Activated CD4-positive, alpha-beta T cell treated with anti-CD3 and anti-CD28 coated beads, Interleukin-2, Interleukin-4, amounts not matched to agents 100 ng/mL and 50 ng/mL, durations not matched to agents 16 hours and 8 hours (primary cell): ENCODE measurements around the gene LRRC8B.

Experiments used
- DNase-seq: peaks from one replicate; pipeline ENCODE4 v3.0.0-alpha.2; 2020; ENCODE audit warnings: low spot score

The LRRC8B gene

GRCh38 chr1:89633800-89634625 lies 109.4 kb downstream of the LRRC8B start:
- no peak for DNase-seq

DNA sequence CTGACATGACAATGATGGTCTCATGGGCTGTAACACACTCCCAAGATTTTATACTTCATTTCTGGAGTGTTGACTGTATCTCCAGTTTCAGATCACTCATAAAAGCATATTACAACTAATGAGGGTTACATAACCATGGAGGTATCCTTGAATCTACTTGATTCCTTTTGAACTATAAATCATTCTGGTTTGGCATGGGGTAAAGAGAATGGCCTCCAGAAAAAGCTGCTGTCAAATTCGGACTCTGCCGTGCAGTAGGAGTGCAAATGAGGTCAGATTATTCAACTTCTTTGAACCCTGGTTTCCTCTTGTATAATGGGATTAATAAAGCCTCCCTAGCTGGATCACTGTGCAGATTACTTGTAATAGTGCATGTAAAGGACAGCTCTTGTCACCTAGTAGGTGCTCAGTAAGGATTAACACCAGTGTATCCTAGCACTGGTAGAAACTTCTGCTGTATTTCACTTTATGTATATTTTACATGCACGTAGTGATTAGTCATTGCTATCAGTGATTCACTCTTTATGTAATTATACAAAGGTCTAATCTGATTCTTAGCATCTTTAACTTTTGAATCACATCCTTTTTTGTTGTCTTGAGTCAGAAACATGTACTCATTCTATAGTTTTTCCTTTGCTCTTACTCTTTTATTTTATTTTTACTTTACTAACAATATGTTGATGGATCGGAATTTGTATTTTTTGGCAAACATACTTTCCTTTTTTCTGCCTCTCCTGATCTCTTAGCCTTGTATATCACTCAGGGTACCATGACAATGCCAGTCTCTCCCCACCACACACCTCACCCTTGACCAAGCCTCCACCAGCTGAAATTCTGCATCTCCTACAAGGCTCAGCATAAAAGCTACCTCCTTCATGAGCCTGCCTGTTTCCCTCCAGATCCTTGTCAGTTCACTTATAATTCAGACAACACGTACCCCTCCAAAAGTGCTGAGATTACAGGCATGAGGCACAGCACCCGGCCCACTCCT lies 111.5 kb downstream of the LRRC8B start:
- DNase-seq, result no peak

DNA sequence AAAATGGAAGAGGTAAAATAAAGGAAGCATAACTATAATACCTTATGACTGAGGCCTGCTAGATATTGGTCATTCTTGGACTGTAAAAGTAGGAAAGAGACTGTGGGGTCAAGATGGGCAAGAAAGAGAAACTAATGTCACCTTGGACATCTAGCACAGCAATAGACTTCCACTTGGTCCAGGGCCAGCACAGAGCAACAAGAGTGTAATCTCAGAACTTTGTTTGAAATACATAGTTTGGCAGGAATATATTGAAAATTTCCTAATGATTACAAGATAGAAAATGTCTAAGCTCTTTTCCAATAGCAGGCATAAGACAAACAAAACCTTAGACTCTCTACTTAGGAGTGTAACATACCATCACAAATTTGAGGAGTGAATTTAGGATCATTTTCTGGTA lies 112.9 kb downstream of the LRRC8B start:
- no peak for DNase-seq

DNA sequence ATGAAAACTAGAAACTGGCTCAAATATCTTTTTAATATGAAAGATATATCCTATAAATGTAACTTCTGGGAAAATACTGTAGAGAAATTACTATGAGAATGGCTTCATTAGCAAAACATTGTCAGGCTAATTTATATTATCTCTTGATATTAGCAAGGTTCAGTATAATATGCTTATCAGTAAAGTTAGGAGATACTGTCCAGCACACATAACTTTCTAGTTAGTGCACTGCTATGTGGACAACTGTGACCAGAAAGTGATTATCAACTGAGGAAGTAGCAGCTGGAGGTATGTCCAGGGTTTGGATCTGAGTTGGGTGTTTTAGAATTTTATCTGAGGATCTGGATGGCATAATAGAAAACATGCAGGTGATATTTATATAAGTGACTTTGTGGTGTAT lies 115.8 kb downstream of the LRRC8B start:
- no peak for DNase-seq

- DNase-seq, result no peak
Observed at GRCh38 chr1:89641781-89642180, 117.2 kb downstream of the LRRC8B start.

GRCh38 chr1:89643577-89643976 lies 118.9 kb downstream of the LRRC8B start:
- DNase-seq, result no peak

DNA sequence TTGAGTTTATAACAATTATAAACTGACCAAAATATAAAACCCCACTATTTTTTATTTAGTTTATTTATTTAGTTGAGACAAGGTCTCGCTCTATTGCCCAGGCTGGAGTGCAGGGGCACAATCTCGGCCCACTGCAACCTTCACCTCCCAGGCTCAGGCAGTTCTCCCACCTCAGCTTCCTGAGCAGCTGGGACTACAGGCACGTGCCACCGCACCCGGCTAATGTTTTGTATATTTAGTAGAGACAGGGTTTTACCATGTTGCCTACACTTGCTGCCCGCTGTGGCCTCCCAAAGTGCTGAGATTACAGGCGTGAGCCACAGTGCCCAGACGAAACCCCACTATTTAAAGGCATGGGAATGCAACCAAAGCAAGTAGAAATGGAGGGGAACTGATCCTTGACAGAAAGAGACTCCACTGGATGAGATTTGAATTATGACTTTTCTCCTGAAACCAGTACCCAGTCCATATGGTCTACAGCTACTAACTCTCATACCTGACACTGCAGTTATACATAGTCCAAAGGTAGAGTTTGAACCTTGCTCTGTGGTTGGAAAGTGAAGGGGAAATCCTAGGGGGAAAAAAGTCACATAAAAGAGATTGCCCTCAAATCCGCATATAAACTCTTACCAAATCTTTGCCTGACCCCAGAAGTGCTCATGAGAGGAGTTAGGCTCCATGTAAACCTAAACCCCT lies 119.6 kb downstream of the LRRC8B start:
- no peak for DNase-seq

DNA sequence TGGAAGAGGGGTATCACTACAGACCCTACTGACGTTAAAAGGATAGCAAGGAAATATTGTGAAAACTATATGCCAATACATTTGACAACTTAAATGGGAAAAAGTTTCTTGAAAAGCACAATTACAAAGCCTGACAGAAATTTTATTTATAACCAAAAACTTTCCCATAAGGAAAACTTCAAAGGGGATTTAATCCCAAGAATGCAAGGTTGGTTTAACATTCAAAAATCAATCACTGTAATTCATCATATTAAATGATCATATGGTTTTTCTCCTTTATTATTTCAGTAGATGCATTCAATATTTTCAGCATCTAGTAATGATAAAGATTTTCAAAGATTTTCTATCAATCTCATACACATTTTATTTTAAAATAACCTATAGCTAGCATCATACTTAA lies 121.6 kb downstream of the LRRC8B start:
- no peak for DNase-seq
